GM23248 (cell line): ENCODE measurements around the gene APMAP.

ENCODE experiments used
- EZH2 ChIP-seq: fragments of 200-600 bp; sonication (generic); IDR thresholded peaks from 2 replicates; pipeline ENCODE4 v1.6.1; 2018; ENCODE audit warnings: antibody characterized with exemption, mild to moderate bottlenecking; ENCODE audit not compliant: insufficient read depth, poor library complexity, severe bottlenecking
- EZH2phosphoT487 ChIP-seq: fragments of 200-600 bp; sonication (generic); IDR thresholded peaks from 2 replicates; pipeline ENCODE4 v1.6.1; 2018; ENCODE audit warnings: antibody characterized with exemption, moderate library complexity, mild to moderate bottlenecking, low read depth; ENCODE audit not compliant: insufficient read depth

DNA sequence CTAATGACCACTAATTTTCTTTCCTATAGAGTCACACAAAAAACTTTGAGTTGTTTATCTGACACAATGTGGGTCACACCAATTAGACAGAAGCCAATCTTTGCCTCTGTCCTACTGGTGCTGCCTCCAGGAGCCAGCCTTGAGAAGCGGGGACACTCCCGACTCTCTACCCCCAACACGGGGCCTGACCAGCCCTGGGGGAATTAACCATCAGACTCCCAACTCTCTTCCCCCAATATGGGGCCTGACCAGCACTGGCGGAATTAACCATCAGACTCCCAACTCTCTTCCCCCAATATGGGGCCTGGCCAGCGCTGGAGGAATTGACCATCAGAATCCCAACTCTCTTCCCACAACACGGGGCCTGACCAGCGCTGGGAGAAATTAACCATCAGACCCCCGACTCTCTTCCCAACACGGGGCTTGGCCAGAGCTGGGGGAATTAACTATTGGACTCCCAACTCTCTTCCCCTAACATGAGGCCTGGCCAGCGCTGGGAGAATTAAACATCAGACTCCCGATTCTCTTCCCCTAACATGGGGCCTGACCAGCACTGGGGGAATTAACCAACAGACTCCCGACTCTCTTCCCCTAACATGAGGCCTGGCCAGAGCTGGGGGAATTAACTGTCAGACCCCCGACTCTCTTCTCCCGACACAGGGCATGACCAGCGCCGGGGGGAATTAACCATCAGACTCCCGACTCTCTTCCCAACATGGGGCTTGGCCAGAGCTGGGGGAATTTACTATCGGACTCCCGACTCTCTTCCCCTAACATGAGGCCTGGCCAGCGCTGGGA lies 31.0 kb downstream of the APMAP start:
- TF ChIP-seq EZH2 = no peak
- no peak for TF ChIP-seq EZH2phosphoT487
